HG03342 (cell line): ENCODE measurements around the gene LRIG3.
"Not testable (repeated sequence)": the region's sequence is repeated elsewhere in the genome, so short reads cannot be mapped to it uniquely, and the experiment has no call there.

Source experiments
- ATAC-seq: cut with Tn5 transposase; IDR thresholded peaks from one replicate; pipeline ENCODE4 v1.9.1; 2021; ENCODE audit warnings: mild to moderate bottlenecking, moderate library complexity; ENCODE audit not compliant: unreplicated experiment

Gene LRIG3

DNA sequence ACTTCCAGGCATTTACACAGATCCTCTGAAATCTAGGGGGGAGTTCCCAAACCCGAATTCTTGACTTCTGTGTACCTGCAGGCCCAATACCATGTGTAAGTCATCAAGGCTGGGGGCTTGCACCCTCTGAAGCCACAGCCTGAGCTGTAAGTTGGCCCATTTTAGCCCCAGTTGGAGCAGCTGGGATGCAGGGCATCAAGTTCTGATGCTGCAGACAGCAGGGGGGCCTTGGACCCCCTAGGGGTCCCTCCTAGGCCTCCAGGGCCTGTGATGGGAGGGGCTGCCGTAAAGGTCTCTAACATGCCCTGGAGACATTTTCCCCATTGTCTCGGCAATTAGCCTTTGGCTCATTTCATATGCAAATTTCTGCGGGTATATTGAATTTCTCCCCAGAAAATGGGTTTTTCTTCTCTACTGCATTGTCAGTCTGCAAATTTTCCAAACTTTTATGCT lies 59.5 kb downstream of the LRIG3 start:
- no peak for ATAC-seq

DNA sequence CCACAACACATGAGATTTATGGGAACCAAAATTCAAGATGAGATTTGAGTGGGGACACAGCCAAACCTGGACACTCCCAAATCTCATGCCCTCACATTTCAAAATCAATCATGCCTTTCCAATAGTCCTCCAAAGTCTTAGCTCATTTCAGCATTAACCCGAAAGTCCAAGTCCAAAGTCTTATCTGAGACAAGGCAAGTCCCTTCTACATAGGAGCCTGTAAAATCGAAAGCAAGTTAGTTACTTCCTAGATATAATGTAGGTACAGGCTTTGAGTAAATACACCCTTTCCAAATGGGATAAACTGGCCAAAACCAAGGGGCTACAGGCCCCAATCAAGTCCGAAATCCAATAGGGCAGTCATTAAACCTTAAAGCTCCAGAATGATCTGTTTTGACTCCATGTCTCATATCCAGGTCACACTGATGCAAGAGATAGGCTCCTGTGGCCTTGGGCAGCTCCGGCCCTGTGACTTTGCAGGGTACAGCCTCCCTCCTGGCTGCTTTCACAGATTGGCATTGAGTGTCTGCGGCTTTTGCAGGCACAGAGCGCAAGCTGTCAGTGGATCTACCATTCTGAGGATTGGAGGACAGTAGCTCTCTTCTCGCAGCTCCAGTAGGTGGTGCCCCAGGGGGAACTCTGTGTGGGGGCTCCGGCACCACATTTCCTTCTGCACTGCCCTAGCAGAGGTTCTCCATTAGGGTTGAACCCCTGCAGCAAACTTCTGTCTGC lies 60.1 kb downstream of the LRIG3 start:
- no peak for ATAC-seq

- no peak for ATAC-seq
Measured at GRCh38 chr12:58858030-58858429, 62.3 kb downstream of the LRIG3 start.

- not testable (repeated sequence) for ATAC-seq
Measured at GRCh38 chr12:58857206-58857605, 63.1 kb downstream of the LRIG3 start.

GRCh38 chr12:58855630-58856029 lies 64.7 kb downstream of the LRIG3 start:
- ATAC-seq = not testable (repeated sequence)

GRCh38 chr12:58850826-58851225 lies 69.5 kb downstream of the LRIG3 start:
- ATAC-seq = no peak

GRCh38 chr12:58847901-58848600 lies 72.3 kb downstream of the LRIG3 start:
- ATAC-seq = no peak

DNA sequence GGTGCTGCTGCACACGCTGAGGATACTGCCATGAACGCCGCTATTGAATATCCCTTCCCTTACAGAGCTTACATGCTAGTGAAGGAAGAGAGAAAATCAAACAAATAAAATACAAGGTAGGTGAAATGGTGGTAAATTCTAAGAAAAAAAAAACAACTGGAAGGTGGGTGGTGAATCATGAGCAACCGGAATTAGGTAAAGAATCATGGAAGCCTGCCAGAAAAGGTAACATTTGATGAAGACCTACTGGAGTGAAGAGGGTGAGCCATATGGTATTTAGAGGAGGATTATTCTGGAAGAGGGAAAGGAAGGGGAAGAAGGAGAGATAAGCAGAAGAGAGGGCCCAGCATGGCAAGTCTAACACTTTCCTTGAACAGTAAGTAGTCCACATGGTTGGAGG lies 76.1 kb downstream of the LRIG3 start:
- ATAC-seq = no peak

DNA sequence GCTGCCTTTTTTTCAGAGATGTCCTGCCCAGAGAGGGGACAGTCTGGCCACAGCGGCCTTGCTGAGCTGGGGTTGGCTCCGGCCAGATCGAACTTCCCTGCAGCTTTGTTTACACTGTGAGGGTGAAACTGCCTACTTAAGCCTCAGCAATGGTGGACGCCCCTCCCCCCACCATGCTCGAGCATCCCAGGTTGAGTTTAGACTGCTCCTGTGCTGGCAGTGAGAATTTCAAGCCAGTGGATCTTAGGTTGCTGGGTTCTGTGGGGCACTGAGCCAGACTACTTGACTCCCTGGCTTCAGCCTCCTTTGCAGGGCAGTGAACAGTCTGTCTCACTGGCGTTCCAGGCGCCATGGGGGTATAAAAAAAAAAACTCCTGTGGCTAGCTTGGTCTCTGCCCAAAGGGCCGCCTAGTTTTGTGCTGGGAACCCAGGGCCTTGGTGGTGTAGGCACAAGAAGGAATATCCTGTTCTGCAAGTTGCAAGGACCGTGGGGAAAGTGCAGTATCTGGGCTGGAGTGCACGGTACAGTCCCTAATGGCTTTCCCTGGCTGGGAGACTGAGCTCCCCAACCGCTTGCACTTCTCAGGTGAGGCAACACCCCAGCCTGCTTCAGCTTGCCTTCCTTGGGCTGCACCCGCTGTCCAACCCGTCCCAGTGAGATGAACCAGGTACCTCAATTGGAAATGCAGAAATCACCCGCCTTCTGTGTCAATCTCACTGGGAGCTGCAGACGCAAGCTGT lies 79.1 kb downstream of the LRIG3 start:
- no peak for ATAC-seq

DNA sequence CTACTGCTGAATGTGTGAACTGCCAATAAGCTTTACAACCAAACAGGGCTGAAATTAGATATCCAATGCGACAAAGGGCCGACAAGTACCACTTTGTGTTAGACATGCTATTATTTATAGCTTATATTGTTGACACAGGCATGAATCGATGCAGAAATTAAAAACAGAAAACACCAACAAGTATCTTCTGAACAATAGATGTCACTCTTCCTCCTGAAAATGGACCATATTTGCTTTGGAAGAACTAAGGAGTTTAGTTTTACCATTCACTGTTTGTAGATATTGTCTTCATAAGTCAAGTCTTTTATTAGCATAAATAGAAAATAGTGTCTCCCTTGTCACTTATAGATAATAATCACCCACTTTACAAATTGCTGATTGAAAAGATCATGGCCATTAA lies 86.5 kb downstream of the LRIG3 start:
- no peak for ATAC-seq

DNA sequence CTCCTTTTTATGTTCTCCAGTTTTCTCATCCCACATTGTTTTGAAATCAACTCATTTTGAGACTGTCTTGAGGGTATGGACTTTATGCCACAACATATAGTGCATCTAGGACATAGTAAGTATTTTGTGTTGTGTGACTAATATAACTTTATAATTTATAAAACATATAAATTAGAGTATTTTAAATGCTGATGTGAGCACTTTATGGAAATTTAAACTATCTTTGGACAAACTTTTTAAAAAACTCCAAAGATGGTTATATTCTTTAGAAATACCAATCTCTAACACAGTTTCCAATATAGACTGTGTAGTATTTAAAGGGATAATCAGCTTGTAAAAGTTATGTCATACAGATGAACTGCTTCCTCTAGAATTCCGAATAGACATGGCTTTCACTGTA lies 87.4 kb downstream of the LRIG3 start:
- ATAC-seq = no peak
